GM19438 (cell line): Measurements from ENCODE around the gene NFASC.

Experiments
- ATAC-seq: cut with Tn5 transposase; IDR thresholded peaks from one replicate; pipeline ENCODE4 v1.9.1; 2021; ENCODE audit warnings: low read depth; ENCODE audit not compliant: unreplicated experiment

The NFASC gene

GRCh38 chr1:205056188-205056611, 185.5 kb downstream of the NFASC start:
- no peak for ATAC-seq

GRCh38 chr1:205056956-205057568, 186.4 kb downstream of the NFASC start:
- ATAC-seq = no peak

DNA sequence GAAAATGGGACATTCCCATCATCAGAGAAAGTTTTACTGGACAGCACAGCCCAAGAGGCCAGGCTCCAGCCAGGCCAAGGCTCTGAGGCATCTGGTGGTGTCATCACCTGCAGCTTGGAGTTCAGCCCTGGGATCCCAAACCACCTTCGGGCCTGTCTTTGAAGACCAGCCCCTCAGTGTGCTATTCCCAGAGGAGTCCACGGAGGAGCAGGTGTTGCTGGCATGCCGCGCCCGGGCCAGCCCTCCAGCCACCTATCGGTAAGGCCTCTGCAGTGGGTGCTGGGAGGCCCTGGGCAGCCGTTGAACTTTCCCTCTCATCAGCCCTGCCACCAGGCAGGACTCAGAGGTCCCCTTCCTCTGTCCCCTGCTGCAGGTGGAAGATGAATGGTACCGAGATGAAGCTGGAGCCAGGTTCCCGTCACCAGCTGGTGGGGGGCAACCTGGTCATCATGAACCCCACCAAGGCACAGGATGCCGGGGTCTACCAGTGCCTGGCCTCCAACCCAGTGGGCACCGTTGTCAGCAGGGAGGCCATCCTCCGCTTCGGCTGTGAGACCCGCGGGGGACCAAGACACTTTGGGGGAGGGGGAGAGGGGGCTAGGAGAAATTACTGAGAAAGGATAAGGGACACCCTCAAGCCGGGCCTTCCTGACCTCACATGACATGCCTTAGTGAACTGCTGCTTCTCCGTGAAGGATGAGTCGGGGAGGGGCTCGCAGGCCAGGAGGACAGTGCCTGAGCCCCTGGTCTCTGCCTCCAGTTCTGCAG, 187.3 kb downstream of the NFASC start:
- no peak for ATAC-seq

DNA sequence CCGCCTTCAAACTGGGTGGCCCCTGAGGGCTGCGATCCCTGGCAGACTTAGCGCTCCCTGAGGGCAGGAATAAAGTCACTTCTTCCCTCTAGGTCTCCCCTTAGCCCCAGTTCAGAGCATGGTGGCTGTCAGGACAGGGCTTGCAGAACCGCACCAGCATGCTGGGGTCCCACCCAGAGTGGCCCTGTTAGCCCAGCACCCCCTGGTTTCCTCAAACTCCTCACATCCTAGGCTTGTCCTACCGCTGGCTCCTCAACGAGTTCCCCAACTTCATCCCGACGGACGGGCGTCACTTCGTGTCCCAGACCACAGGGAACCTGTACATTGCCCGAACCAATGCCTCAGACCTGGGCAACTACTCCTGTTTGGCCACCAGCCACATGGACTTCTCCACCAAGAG, 188.2 kb downstream of the NFASC start:
- no peak for ATAC-seq

DNA sequence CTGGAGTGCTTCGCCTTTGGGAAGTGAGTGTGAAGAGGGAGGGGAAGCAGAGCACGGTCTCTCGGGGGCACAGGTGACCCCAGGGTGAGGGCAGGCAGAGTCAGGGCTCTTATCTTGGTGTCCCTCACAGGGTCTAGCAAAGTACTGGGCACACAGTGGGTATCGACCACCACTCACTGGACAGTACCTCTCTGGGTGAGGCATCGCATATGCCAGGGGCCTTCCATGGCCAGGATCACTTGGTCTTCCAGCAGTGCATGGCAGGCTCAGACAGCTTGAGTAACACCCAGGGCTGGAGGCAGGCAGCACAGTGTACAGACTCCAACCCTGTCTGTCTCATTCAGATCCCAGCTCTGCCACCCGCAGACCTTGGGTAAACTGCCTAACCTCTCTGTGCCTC, 189.0 kb downstream of the NFASC start:
- no peak for ATAC-seq

DNA sequence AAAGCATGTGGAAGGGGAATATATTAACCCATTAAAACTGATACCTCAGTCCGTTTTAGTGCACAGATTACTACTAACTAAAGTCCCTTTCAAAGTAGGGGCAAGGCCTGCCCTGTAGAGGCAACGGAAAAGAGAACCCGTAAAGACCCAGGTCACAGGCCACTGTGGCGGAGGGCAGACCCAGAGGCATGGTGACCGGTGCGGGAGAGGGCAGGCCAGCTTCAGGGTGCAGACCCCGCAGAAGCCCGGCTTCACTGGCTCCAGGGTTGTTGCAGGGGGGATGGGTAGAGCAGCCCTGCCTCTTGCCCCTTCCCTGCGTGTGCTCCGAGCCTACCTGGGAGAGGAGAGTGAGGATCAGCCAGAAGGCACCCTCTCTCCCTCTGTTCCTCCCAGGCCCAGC, 190.1 kb downstream of the NFASC start:
- no peak for ATAC-seq

DNA sequence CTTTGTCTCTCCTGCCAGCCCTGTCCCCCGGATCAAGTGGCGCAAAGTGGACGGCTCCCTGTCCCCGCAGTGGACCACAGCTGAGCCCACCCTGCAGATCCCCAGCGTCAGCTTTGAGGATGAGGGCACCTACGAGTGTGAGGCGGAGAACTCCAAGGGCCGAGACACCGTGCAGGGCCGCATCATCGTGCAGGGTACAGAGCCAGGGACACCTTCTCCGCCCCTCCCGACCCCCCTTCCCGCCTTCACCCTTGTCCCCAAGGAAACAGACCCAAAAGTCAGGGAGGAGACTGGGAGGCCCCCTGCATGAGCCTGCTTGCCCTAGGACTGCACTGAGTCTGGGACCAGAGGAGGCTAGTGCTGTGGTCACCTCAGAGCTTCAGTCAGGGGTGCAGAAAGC, 190.6 kb downstream of the NFASC start:
- ATAC-seq = no peak

- ATAC-seq = no peak
These were observed 191.0 kb downstream of the NFASC start for GRCh38 chr1:205061665-205062069.

GRCh38 chr1:205062319-205062718, 191.7 kb downstream of the NFASC start:
- ATAC-seq = no peak

DNA sequence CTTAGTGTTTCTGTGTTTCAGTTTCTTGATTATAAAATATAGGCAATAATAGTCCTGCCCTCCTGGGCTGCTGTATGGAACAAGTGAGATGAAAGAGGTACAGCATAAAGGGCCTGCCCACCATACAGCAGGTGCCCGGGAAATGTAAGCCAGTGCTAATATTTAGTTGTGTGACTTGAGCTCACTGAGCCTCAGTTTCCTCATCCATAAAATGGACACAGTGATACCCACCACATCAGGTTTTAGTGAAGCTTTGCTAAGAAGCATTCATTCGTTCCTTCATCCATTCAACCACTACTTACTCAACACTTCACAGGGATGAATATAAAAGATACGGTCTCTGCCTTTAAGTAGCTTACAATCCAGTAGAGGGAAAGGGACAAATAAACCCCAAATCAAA, 192.2 kb downstream of the NFASC start:
- ATAC-seq = no peak

- ATAC-seq = no peak
These were observed 193.6 kb downstream of the NFASC start for GRCh38 chr1:205064301-205064700.

DNA sequence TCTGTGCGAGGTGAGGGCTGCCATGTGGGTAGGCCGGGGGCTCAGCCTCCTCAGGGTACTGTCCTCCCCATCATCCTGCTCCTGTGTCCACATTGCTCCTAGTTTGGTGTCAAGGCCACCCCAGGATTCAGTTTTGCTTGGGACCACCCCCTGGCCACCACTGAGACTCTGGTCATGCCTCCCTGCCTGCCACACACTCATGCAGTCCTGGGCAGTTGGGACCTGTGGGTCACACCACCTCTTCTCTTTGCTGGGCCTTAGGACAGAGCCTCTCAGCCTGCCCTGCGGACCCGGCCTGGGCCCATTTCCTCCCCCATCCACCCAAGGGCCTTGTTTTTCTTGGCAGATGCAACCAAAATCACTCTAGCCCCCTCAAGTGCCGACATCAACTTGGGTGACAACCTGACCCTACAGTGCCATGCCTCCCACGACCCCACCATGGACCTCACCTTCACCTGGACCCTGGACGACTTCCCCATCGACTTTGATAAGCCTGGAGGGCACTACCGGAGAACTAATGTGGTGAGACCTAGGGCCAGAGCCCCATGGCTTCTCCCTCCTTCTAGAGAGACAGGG, 194.2 kb downstream of the NFASC start:
- no peak for ATAC-seq

- ATAC-seq = no peak
These were observed 195.0 kb downstream of the NFASC start for GRCh38 chr1:205065666-205066065.

DNA sequence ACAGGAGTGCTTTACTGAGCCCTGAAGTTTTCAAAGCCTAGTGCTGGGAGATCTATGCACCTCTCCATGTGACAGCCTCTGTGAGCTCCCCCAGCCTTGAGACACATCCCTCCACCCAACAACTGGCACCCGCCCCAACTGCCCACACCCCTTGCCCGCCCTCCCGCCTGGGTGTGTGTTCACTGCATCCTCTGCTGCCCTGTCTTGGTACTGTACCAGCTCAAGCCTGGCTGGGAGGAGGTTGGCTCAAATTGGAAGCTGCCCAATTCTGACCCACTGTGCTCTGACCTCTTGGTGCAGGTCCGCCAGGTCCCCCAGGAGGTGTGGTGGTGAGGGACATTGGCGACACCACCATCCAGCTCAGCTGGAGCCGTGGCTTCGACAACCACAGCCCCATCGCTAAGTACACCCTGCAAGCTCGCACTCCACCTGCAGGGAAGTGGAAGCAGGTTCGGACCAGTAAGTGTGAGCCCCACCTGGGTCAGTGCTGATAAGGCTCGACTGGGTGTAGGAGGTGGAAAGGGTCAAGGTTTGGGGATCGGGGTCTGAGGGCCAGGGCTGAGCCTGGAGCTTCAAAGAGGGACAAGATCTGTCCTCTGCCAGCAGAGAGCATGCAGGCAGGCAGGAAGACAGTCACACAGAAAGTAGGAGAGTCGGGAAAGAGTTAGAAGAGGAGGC, 195.6 kb downstream of the NFASC start:
- no peak for ATAC-seq

DNA sequence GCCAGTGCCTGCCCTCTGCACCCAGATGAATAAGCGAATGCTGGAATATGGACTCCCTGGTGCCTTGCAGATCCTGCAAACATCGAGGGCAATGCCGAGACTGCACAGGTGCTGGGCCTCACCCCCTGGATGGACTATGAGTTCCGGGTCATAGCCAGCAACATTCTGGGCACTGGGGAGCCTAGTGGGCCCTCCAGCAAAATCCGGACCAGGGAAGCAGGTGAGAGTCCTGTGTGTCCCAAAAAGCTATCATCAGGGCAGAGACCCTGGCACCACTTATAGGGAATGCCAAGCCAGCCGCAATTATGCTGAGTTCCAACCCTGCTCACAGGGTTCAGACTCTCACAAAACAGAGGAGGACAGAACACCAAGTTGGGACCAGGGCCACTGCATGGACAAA, 196.4 kb downstream of the NFASC start:
- ATAC-seq = no peak

DNA sequence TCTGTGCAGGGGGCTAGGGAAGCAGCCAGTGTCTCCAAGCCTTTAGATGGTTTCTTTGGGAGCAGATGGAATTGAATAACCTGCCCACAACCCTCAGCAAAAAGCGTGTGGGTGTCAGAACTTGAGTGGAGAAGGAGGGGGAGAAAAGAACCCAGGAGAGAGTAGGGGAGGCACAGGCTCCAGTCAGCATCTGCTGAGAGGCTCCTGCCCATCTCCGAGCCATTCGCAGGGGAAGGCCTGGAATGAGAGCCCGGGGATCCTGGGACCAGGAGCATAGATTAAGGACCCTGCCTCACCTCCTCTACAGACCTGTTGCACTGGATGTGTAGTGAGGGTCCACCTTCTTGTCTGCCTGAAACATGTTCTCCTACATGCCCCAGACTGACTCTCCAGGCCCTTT, 197.3 kb downstream of the NFASC start:
- ATAC-seq = no peak

DNA sequence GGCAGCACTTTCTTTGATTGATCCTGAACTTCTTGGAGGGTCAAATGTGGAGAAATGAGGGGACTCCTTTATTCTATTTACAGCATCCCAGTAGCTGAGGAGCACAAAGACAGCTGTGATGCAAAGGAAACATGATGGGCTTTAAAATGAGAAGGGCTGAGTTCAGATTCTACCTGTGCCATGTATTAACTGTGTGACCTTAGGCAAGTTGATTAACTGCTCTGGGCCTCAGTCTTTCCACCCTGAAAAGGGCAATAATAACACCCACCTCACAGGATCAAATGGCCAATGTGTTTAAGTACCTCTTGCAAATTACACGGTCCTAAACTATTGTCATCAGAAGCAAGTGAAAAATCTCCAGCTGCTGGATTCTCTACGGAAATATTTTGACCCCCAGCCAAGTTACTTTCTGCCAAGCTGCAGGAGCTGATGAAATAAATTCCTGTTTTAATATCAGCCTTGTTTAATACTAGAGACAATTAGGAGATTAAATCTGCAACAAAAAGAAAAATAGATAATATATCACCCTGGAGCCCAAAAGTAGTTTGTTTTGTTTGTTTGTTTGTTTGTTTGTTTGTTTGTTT, 197.9 kb downstream of the NFASC start:
- ATAC-seq = no peak

DNA sequence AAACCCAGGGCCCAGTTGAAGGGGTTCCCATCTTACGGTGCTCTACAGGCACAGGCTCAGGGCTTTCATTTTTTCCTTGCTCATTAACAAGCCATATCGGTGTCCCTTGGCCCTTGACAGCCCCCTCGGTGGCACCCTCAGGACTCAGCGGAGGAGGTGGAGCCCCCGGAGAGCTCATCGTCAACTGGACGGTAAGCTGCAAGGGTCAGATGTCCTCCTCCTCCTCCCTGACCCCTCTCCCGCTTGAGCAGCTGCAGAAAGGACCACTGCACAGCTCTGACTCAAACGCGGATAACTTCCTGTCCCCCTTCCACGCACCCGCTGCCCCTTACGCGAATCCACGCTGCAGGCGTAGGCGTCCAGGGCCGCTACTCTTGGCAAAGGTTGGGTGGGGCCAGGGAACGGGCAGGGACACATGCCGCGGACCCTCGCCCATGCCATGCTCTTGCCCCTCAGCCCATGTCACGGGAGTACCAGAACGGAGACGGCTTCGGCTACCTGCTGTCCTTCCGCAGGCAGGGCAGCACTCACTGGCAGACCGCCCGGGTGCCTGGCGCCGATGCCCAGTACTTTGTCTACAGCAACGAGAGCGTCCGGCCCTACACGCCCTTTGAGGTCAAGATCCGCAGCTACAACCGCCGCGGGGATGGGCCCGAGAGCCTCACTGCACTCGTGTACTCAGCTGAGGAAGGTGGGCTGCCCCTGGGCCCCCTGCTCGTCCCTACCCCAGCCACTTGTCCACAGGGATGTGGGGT, 198.9 kb downstream of the NFASC start:
- no peak for ATAC-seq

DNA sequence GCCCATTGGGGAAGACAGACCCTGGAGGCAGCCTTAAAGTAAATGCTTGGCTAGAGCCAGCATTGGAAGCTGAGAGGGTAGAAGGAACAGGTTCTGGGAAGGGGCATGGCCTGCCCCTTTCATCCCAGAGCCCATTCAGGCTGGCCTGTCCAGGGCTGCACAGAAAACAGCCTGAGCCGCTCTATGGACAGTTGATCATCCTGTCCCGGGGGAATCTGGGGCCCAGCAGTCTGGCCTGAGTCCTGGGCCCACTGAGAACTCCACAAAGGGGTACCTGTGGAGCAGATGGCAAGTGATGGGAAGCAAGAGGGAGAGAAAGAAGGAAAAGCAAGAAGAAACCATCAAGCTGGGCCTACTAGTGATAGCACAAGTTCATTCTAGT, 200.4 kb downstream of the NFASC start:
- no peak for ATAC-seq

DNA sequence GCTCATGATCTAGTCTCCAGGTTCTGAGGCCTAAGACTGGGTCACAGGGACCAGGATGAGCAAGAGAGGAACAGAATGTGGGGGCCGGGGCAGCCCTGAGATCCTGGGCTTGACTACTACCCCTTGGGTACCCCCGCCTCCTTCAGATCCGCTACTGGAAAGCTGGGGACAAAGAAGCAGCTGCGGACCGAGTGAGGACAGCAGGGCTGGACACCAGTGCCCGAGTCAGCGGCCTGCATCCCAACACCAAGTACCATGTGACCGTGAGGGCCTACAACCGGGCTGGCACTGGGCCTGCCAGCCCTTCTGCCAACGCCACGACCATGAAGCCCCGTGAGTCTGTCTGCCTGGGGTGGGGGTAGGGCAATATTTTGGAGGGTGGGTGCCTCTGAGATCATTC, 201.1 kb downstream of the NFASC start:
- no peak for ATAC-seq
